PC-9 (cell line): ENCODE measurements around the gene SBNO1. TPM values are rescaled to one million over a fixed set of nuclear protein-coding genes. Genes with fewer than 3 reads are reported as not detected.
"Not testable (repeated sequence)": the region's sequence is repeated elsewhere in the genome, so short reads cannot be mapped to it uniquely, and the experiment has no call there.

Source experiments
- BruUV-seq: library from RNA; stranded (reverse); fragments of 400-500 nt; replicated peaks from 2 replicates; lab custom pipeline; 2021; lab: Mats Ljungman, UMichigan
- CTCF ChIA-PET: fragments of 300-600 bp; sonication (Branson Sonifier 250); formaldehyde crosslinking; loops from one replicate; lab custom pipeline; 2022; ENCODE audit warnings: antibody characterized with exemption; lab: Charles Lee
- POLR2A ChIA-PET: fragments of 300-600 bp; sonication (Branson Sonifier 250); formaldehyde crosslinking; loops from one replicate; lab custom pipeline; 2022; ENCODE audit warnings: antibody characterized with exemption; ENCODE audit not compliant: unreplicated experiment; lab: Charles Lee
- DNase-seq, 2 experiments: peaks; one replicate each; pipeline versions ENCODE4 v3.0.0 to v3.0.0-alpha.2; 2015 to 2022; ENCODE audit warnings: mixed read lengths in 1 of 2
- H2AFZ ChIP-seq: fragments of 200-600 bp; sonication (generic); 2 replicates; pipeline ENCODE4 v1.8.1; 2017; ENCODE audit warnings: antibody characterized with exemption
- H3F3A ChIP-seq: fragments of 200-600 bp; sonication (generic); 2 replicates; pipeline ENCODE4 v1.8.1; 2017; ENCODE audit warnings: antibody characterized with exemption, mild to moderate bottlenecking, low read depth; ENCODE audit not compliant: insufficient read depth
- H3K27ac ChIP-seq: fragments of 200-600 bp; sonication (generic); 2 replicates; pipeline ENCODE4 v1.6.1; 2016; ENCODE audit warnings: mixed run types
- H3K27me3 ChIP-seq: fragments of 200-600 bp; sonication (generic); 2 replicates; pipeline ENCODE4 v1.6.1; 2016; ENCODE audit warnings: low read depth, mixed run types; ENCODE audit not compliant: insufficient read depth
- H3K36me3 ChIP-seq: fragments of 200-600 bp; sonication (generic); 2 replicates; pipeline ENCODE4 v1.6.1; 2016; ENCODE audit warnings: low read depth, mixed run types
- H3K4me1 ChIP-seq: fragments of 200-600 bp; sonication (generic); replicated peaks from 2 replicates; pipeline ENCODE4 v1.6.1; 2016; ENCODE audit warnings: mixed run types; ENCODE audit not compliant: insufficient read depth
- H3K4me2 ChIP-seq: fragments of 200-600 bp; sonication (generic); 2 replicates; pipeline ENCODE4 v1.6.1; 2017; ENCODE audit warnings: mixed run types
- H3K4me3 ChIP-seq: fragments of 200-600 bp; sonication (generic); 2 replicates; pipeline ENCODE4 v1.6.1; 2016; ENCODE audit warnings: mixed run types
- H3K79me2 ChIP-seq: fragments of 200-600 bp; sonication (generic); 2 replicates; pipeline ENCODE4 v1.6.1; 2017; ENCODE audit warnings: low read depth, mixed run types
- H3K9me2 ChIP-seq: fragments of 200-600 bp; sonication (generic); 2 replicates; pipeline ENCODE4 v1.8.1; 2017; ENCODE audit warnings: mild to moderate bottlenecking; ENCODE audit not compliant: insufficient read depth
- H3K9me3 ChIP-seq: fragments of 200-600 bp; sonication (generic); 2 replicates; pipeline ENCODE4 v1.8.1; 2016; ENCODE audit warnings: low read depth; ENCODE audit not compliant: insufficient read depth
- H4K20me1 ChIP-seq: fragments of 200-600 bp; sonication (generic); 2 replicates; pipeline ENCODE4 v1.8.1; 2017; ENCODE audit not compliant: insufficient read depth
- CTCF ChIP-seq: fragments of 200-600 bp; sonication (generic); conservative IDR thresholded peaks from 2 replicates; pipeline ENCODE4 v1.6.1; 2017; ENCODE audit warnings: mixed run types, antibody characterized with exemption, mild to moderate bottlenecking, moderate library complexity
- EZH2 ChIP-seq: fragments of 200-600 bp; sonication (generic); IDR thresholded peaks from 2 replicates; pipeline ENCODE4 v1.8.0; 2017; ENCODE audit warnings: antibody characterized with exemption, low read depth
- intact Hi-C: fragments of 100-400 bp; cut with micrococcal nuclease; formaldehyde crosslinking; loops from one replicate; pipeline ENCODE4 v1.10.0; 2022; ENCODE audit not compliant: unreplicated experiment
- total RNA-seq: library from RNA; stranded (reverse); gene quantifications from 2 replicates; pipeline ENCODE4 v1.2.3, GENCODE V29; 2021

The SBNO1 gene
- total RNA-seq, 1 experiment from 2014 or later = 43.1 TPM

- CTCF ChIA-PET = no interaction called here
- no TSS peak for BruUV-seq
- no peaks in the 10 kb centered on the region for H3K27me3 ChIP-seq
- peak overlapping the region; percentile 83; the same call in 1 of the 2 replicates for H3K4me2 ChIP-seq
- H3K4me3 ChIP-seq = peak overlapping the region; percentile 78; the same call in 1 of the 2 replicates
- H3K9me2 ChIP-seq = no peaks in the 10 kb centered on the region
- POLR2A ChIA-PET = no interaction called here
- H3K27ac ChIP-seq = no peak overlapping the region
- H3K79me2 ChIP-seq = peaks cover 62% of the 10 kb centered on the region
- H3K4me1 ChIP-seq = peaks cover 30% of the 10 kb centered on the region
- peaks cover 42% of the 10 kb centered on the region for H3F3A ChIP-seq
- no peak overlapping the region; the same call in 1 of the 2 replicates for H2AFZ ChIP-seq
- DNase-seq = no peak
- intact Hi-C loops = loop anchor here (10.0 kb wide), 1 partner anchor 146 kb away; the partner anchor contains the start of gene RILPL1
- H3K36me3 ChIP-seq = peaks cover 19% of the 10 kb centered on the region; the same call in 1 of the 2 replicates
- TF ChIP-seq CTCF (no peak), EZH2 (no peak)
- H4K20me1 ChIP-seq = no peaks in the 10 kb centered on the region; the same call in 1 of the 2 replicates
- H3K9me3 ChIP-seq = no peaks in the 10 kb centered on the region
These were observed 24.4 kb upstream of the SBNO1 start for GRCh38 chr12:123388951-123389559.

- TF ChIP-seq EZH2 = no peak
- no peak for TF ChIP-seq CTCF
- Histone ChIP-seq H3K4me2 (peak overlapping the region; percentile 84), H3K79me2 (peaks cover 62% of the 10 kb centered on the region), H3K9me2 (no peaks in the 10 kb centered on the region), H3K9me3 (no peaks in the 10 kb centered on the region), H3K36me3 (peaks cover 16% of the 10 kb centered on the region; the same call in 1 of the 2 replicates), H3K4me3 (peak overlapping the region; percentile 80), H2AFZ (peak overlapping the region; percentile 92), H3F3A (peaks cover 43% of the 10 kb centered on the region), H3K27me3 (no peaks in the 10 kb centered on the region), H3K27ac (0 out of 2 replicates have a peak overlapping the region, but pooled peaks have one; percentile 35), H3K4me1 (peaks cover 30% of the 10 kb centered on the region), H4K20me1 (no peaks in the 10 kb centered on the region; the same call in 1 of the 2 replicates)
- peak; percentile 49 to 74 for DNase-seq
- POLR2A ChIA-PET = no interaction called here
- no TSS peak for BruUV-seq
- intact Hi-C loops = loop anchor here (10.0 kb wide), 1 partner anchor 146 kb away; the partner anchor contains the start of gene RILPL1
- CTCF ChIA-PET = interaction anchor here (0.6 kb wide), 1 partner anchor 1060 kb away, joined by 3 read pairs; no protein-coding TSS in a partner anchor
These were observed 23.7 kb upstream of the SBNO1 start for GRCh38 chr12:123388177-123388950.

GRCh38 chr12:123387508-123388176 lies 23.0 kb upstream of the SBNO1 start:
- no peak overlapping the region for H2AFZ ChIP-seq
- BruUV-seq = no TSS peak
- no peaks in the 10 kb centered on the region for H3K27me3 ChIP-seq
- TF ChIP-seq CTCF = no peak
- TF ChIP-seq EZH2 = no peak
- H3K4me1 ChIP-seq = peaks cover 33% of the 10 kb centered on the region
- ChIA-PET POLR2A (no interaction called here), CTCF (no interaction called here)
- H3K4me3 ChIP-seq = peak overlapping the region; percentile 80; the same call in 1 of the 2 replicates
- intact Hi-C loops = loop anchor here (10.0 kb wide), 1 partner anchor 147 kb away; the partner anchor contains the start of gene RILPL1
- H3F3A ChIP-seq = peaks cover 50% of the 10 kb centered on the region
- DNase-seq = no peak
- H3K9me2 ChIP-seq = no peaks in the 10 kb centered on the region
- H3K4me2 ChIP-seq = peak overlapping the region; percentile 84
- H3K27ac ChIP-seq = 0 out of 2 replicates have a peak overlapping the region, but pooled peaks have one; percentile 35
- H3K79me2 ChIP-seq = peaks cover 62% of the 10 kb centered on the region
- peaks cover 16% of the 10 kb centered on the region; the same call in 1 of the 2 replicates for H3K36me3 ChIP-seq
- H4K20me1 ChIP-seq = no peaks in the 10 kb centered on the region; the same call in 1 of the 2 replicates
- no peaks in the 10 kb centered on the region for H3K9me3 ChIP-seq

GRCh38 chr12:123385536-123385935 lies 20.9 kb upstream of the SBNO1 start:
- H3K9me2 ChIP-seq, H3K27me3 ChIP-seq, H2AFZ ChIP-seq, DNase-seq, H4K20me1 ChIP-seq, H3K36me3 ChIP-seq, CTCF ChIA-PET, BruUV-seq, H3K9me3 ChIP-seq: not testable (repeated sequence)
- Histone ChIP-seq H3F3A (peaks cover 54% of the 10 kb centered on the region), H3K4me2 (peak overlapping the region; percentile 90), H3K79me2 (peaks cover 45% of the 10 kb centered on the region), H3K4me3 (peak overlapping the region; percentile 93; the same call in 1 of the 2 replicates), H3K4me1 (peaks cover 32% of the 10 kb centered on the region), H3K27ac (peak overlapping the region; percentile 14; the same call in 1 of the 2 replicates)
- intact Hi-C loops = loop anchor here (10.0 kb wide), 1 partner anchor 149 kb away; the partner anchor contains the start of gene RILPL1
- POLR2A ChIA-PET = interaction anchor here (0.7 kb wide), 1 partner anchor 20 kb away, joined by 8 read pairs; no protein-coding TSS in a partner anchor
